Sigmoid colon (tissue), 4 donors: ENCODE data around the gene FSD1L.

Experiments
- CTCF ChIP-seq, 4 experiments: fragments of 450-650 bp in 3 of 4; fragments of 200-600 bp in 1 of 4; IDR thresholded peaks; one replicate each; pipeline ENCODE4 v1.5.1; 2016 to 2019; ENCODE audit warnings: antibody characterized with exemption in 4 of 4, mild to moderate bottlenecking in 3 of 4, moderate library complexity in 2 of 4
- EP300 ChIP-seq, 4 donors: sonication (generic); formaldehyde crosslinking; IDR thresholded peaks; one replicate each; pipeline ENCODE4 v1.6.1; 2017; ENCODE audit warnings: antibody characterized with exemption in 4 of 4
- POLR2A ChIP-seq, 2 donors: fragments of 450-650 bp; IDR thresholded peaks; one replicate each; pipeline ENCODE4 v1.6.1; 2016; ENCODE audit warnings: antibody characterized with exemption in 2 of 2, mild to moderate bottlenecking in 2 of 2, moderate library complexity in 2 of 2
- POLR2AphosphoS5 ChIP-seq, 4 donors: sonication (generic); formaldehyde crosslinking; IDR thresholded peaks; one replicate each; pipeline ENCODE4 v1.6.1; 2017; ENCODE audit warnings: antibody characterized with exemption in 4 of 4

- no peak for TF ChIP-seq EP300 (IDR thresholded peaks at IDR 0.05)
- no peak for TF ChIP-seq POLR2AphosphoS5 (IDR thresholded peaks at IDR 0.05)
- TF ChIP-seq CTCF (IDR thresholded peaks at IDR 0.05) = no peak
- TF ChIP-seq POLR2A (IDR thresholded peaks at IDR 0.05) = no peak
These were observed 8.4 kb upstream of the FSD1L start for GRCh38 chr9:105439428-105439827.
